Measurements from ENCODE around the gene ARF1.

ARF1 gene

GRCh38 chr1:228134591-228134990, 52.1 kb downstream of the ARF1 start:
- no peak for DNase-seq

DNA sequence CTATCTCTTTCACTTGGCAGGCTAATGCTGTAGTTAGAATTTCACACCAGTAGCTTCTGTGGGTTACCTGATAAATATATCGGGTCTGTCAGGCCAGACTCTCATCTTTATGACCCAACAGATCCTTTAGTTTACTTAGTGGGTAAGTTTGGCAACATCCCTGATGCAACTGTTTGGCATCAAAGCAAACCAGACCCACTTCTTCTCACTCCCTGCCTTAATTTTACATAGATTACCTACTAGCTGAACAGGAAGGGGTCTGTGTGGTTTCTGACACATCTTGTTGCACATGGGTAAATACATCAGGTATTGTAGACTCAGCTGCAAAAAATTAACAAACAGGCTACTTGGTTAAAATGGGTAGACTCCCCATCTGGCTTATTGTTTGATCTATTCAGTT, 54.4 kb downstream of the ARF1 start:
- DNase-seq: no peak

DNA sequence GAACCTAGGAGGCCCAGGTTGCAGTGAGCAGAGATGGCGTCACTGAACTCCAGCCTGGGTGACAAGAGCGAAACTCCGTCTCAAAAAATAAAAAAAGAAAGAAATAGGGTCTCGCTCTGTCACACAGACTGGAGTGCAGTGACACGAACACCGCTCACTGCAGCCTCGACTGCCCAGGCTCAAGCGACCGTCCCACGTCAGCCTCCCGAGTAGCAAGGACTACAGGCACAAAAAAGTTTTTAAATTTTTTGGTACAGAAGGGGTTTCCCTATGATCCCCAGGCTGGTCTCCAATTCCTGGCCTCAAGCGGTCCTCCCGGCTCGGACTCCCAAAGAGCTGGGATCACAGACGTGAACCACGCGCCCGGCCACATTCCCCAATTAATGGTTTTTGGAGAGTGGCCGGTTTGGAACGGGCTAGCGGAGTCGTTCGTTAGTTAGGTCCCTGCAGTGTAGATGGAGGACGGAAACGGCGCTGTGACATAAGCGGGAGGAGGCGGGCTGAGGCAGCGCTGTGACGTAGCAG, 57.0 kb downstream of the ARF1 start:
- DNase-seq: no peak

- peak; percentile 94 to 98 for DNase-seq
These were observed 57.6 kb downstream of the ARF1 start, which contains the start of gene GUK1 for GRCh38 chr1:228139931-228140723. Gene GUK1 (plus strand): TSS chr1:228140279. CDS start chr1:228140303, 24 bp downstream.

GRCh38 chr1:228140724-228141225, 58.3 kb downstream of the ARF1 start:
- DNase-seq: no peak

GRCh38 chr1:228141226-228142044, 58.9 kb downstream of the ARF1 start:
- no peak for DNase-seq

DNA sequence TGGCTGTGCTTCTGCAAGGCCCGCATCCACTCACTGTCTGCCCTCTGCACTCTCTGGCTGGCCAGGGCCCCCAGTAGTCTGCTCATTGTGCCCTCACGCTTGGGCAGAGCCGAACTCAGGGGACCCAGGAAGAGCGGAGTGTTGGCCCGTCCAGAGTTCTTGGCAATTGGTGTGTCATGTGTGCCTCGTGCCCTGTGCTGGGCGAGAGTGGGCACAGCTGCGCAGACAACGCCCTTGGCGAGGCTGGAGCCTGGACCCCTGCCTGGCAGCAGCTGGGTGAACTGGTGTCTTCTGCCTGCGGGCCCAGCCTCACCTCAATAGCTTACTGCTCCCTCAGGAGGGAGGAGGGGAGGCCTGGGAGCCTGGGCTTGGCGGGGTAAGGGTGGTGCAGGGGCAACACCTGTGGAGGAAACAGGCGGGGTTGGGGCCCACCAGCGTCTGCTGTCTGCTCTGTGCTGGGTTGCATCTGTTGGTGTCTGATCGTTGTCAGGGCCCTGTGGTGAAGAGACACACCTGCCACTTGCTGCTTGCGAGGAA, 59.7 kb downstream of the ARF1 start:
- no peak for DNase-seq

DNA sequence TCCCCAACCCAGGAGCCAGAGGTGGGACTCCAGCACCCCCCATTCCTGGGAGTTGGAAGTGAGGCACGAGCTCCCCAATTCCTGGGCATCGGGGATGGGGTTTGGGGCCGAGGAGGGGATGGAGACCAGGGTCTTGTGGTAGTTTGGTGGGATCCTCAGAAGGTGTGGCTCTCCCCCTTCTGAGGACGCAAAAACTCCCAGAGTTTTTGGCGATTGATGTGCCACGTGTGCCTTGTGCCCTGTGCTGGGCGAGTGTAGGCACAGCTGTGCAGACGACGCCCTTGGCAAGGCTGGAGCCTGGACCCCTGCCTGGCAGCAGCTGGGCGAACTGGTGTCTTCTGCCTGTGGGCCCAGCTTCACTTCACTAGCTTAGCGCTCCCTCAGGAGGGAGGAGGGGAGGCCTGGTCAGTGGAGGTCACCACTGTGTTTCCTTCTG, 60.2 kb downstream of the ARF1 start:
- DNase-seq: no peak

GRCh38 chr1:228143480-228144192, 61.1 kb downstream of the ARF1 start:
- no peak for DNase-seq

- DNase-seq: no peak
These were observed 61.9 kb downstream of the ARF1 start for GRCh38 chr1:228144193-228144992.

- no peak for DNase-seq
These were observed 62.5 kb downstream of the ARF1 start for GRCh38 chr1:228144993-228145343.

GRCh38 chr1:228145463-228146416, 63.2 kb downstream of the ARF1 start:
- DNase-seq: no peak

DNA sequence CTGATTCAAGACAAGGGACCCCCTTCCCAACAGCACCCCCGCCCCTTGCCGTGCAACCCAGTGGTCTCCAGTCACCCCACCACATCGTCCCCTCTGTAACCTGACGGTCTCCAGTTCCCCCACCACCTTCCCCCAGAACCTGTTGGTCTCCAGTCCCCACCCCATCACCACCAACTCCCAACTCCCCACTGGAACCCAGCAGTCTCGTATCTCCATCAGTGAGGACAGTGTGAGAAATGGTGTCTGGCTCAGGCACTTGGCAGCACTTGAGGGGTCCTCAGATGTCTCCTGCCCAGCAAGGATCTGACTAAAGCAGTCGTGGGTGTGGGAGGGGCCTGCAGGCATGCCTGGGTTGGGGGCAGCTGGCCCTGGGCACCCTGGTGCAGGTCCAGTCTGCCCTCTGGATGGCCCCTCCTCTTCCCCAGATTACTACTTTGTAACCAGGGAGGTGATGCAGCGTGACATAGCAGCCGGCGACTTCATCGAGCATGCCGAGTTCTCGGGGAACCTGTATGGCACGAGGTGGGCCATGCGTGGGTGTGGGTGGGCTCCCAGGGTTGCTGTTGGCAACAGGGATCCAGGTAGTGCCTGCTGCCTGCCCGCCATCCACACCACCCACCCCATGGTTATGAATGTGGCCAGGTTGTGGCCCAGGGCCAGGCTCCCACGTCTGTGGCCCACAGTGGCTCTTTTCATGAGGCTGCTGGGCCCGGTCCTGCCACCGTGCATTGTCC, 64.1 kb downstream of the ARF1 start:
- DNase-seq: no peak

- DNase-seq: no peak
These were observed 64.7 kb downstream of the ARF1 start for GRCh38 chr1:228147151-228147693.

DNA sequence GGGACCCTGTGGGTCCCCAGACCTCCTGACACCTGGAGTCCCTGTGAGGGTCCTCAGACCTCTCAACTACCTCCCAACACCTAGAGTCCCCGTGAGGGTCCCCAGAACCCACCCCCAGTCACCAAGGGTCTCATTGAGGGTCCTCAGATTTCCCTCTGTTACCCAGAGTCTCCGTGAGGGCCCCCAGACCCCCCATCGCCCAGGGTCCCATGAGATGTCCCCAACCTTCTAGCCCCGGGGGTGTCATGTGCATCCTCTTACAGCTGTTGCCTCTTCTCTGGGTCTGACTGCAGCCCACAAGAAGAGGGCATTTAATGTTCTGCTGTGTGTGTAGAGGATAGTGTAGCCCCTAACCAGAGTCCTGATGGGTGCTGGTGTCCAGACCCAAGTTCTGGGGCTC, 65.3 kb downstream of the ARF1 start:
- DNase-seq: no peak

DNA sequence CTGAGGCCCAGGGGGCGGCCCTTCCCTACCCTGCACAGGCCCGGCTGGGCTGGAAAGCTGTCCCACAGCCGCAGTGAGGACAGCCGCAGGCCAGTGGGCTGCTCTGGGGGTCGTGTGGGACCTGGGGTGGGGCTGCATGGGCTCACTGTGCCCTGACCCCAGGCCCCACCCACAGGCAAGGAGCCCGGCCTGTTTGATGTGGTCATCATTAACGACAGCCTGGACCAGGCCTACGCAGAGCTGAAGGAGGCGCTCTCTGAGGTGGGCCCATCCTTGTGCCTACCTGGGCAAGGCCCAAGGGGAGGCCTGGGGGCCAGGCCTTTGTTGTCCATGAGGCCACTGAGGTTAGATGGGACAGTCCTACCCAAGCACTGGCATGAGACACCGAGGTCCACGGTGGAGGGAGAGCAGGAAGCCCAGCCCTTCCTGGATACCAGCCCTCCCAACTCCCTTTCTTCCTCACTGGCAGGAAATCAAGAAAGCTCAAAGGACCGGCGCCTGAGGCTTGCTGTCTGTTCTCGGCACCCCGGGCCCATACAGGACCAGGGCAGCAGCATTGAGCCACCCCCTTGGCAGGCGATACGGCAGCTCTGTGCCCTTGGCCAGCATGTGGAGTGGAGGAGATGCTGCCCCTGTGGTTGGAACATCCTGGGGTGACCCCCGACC, 65.8 kb downstream of the ARF1 start:
- DNase-seq: no peak
